GM12872 (cell line): ENCODE results near the gene PTPRU.

Experiments used
- CTCF ChIP-seq: IDR thresholded peaks from 3 replicates; pipeline ENCODE4 v1.5.1; 2011; ENCODE audit warnings: low read depth, mild to moderate bottlenecking, low read length, moderate library complexity; ENCODE audit not compliant: insufficient read depth

Gene PTPRU

GRCh38 chr1:29329022-29329775 is 92.9 kb downstream of the PTPRU start:
- TF ChIP-seq CTCF, result no peak

- TF ChIP-seq CTCF, result no peak
Measured at GRCh38 chr1:29330089-29330488, 93.8 kb downstream of the PTPRU start.

GRCh38 chr1:29330856-29331255 is 94.5 kb downstream of the PTPRU start:
- no peak for TF ChIP-seq CTCF

GRCh38 chr1:29331309-29331708 is 95.0 kb downstream of the PTPRU start:
- no peak for TF ChIP-seq CTCF

- TF ChIP-seq CTCF, result no peak
Measured at GRCh38 chr1:29331729-29332128, 95.4 kb downstream of the PTPRU start.

GRCh38 chr1:29332204-29332603 is 95.9 kb downstream of the PTPRU start:
- peak; percentile 71 for TF ChIP-seq CTCF

- no peak for TF ChIP-seq CTCF
Measured at GRCh38 chr1:29333008-29333407, 96.7 kb downstream of the PTPRU start.
